ENCODE measurements around the gene MAML3.

Gene MAML3

DNA sequence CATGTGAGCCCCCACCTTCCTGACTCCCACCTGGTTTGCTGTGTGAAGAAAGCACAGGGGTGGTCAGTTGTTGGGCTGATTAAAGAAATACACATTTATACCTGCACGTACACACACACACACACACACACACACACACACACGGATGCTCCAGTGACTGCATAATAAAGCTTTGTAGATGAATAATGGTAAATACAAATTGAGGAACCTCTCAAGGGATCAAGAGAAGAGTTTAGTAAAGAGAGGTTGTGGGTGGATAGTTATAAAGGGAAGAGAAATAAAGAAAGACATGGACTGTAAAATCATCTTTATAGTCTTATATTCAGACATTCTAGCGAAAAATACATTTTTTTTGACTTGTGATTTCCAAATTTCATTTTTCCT lies 344.2 kb downstream of the MAML3 start:
- DNase-seq (ENCODE audit: low spot score), result no peak

DNA sequence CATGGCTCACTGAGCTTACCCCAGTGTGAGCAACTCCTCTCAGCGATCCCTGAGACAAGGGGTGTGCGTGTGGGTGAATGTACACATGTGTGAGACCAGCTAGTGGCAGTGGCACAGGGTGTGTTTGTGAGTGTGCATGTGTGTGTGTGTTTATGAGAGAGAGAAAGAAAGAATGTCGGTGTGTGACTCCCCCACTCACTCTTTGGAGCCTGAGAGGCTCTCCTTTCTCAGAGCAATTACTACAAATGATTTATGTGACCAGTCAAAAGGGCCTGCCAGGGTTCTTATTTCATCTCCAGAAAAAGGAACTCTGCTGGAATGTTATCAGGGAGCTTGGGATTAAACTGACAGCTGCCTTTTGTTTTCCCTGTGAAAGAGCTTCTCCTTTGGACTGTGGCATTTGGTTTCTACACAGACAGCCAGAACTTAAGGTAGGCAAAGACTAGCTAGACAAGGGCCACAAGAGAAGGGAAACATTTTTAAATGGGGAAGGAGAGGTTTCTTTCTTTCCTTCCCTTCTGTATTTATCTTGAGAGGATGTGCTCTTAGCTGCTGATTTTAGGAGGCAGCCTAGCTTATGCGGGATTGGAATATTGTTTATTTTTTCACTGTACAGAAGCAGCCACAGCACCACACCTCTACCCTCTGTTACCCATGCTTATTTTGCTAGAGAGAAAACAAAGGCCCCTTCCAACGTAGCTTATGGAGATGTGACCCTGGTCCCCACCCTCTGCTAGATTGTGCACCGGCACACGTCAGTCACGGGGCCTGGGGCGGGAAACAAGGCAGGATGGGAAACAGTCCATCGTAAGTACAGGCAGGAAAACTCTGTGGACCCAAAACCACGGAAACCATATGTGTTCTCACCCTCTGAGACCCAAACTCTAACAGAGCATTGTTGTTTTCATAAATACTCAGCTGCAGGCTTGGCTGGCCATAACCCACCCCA lies 344.9 kb downstream of the MAML3 start:
- no peak for DNase-seq (ENCODE audit: low spot score)

DNA sequence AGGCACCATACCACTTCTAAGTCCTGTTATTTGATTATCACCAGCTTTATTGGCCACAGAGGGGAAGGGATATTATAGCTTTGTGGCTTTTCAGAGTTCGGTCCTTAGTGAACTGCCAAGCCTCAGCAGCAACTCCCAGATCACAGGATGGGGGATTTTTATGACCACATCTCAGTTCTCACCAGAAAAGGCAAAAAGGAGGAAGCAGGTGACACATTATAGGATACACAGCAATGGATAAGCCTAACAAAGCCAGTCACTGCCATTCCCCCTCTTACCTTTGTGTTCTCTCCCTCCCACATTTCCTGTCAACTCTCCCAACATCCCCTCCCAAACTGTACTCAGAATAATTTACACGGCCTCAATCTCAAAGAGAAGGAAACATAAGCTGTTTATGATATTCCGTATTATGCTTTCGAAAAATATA lies 345.6 kb downstream of the MAML3 start:
- no peak for DNase-seq (ENCODE audit: low spot score)

DNA sequence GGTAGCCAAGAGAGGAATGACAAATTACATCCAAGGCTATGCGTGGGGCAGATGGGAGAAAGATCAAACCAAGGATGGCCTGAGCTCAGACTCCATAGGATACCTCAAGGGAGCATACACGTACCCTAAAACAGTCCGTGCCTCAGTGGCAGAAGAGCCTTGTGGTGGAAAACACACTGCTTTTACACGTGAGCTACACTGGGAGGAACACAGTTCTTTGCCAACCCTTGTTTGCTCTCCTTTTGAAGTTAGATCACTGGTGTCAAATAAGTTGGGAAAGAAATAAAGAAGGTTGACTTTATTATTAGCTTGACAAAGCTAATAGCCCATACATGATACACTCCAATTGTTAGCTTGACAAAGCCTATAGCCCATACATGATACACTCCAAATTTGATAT lies 346.5 kb downstream of the MAML3 start:
- no peak for DNase-seq (ENCODE audit: low spot score)

DNA sequence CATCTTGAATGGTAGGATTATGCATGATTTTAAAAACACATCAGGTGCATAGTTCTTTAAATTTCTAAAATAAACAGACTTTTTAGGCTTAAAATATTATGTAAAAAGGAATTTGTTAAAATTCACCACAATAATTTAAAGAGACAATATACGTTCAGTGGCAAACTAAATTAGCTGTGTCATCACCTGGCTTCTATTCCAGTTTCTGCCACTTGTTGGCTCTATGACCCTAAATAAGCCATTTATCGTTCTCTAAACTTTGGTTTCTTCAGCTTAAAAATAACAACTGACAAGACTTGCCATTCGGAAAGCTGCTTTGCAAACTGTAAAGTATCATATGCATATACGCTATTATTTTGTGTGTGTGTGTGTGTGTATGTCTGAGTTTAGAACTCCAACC lies 347.1 kb downstream of the MAML3 start:
- DNase-seq (ENCODE audit: low spot score), result no peak

DNA sequence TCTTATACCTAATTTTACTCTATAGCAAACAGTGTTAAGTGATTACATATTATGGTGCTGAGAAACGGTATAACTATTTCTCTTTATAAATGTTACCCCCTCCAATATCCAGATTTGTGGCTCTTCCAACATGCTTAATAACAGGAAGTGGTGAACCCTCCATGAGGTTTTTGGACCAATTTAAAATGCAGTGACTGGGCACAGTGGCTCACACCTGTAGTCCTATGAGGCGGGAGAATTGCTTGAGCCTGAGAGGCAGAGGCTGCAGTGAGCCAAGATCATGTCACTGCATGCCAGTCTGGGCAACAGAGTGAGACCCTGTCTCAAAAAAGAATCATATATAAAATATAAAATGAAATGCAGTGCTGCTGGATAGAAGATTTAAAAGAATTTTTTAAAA lies 351.1 kb downstream of the MAML3 start:
- DNase-seq (ENCODE audit: low spot score), result no peak

DNA sequence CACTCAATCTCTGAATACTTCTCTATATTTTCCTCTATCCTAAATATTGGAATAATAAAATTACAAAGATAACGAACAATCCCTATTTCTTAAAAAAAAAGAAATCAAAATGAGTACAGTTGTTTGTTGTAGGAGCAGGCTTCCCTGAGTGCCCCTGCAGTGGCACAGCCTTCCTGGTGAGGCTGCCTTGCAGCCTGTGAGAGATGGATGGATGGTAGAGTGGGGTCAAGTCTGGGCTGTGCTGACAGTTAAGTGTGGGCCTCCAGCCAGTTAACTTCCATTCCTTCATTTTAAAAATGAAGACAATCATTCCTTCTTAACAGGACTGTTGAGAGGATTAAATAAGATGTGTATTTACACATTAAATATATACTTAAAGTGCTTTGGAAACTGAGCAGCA lies 351.5 kb downstream of the MAML3 start:
- DNase-seq (ENCODE audit: low spot score), result no peak

DNA sequence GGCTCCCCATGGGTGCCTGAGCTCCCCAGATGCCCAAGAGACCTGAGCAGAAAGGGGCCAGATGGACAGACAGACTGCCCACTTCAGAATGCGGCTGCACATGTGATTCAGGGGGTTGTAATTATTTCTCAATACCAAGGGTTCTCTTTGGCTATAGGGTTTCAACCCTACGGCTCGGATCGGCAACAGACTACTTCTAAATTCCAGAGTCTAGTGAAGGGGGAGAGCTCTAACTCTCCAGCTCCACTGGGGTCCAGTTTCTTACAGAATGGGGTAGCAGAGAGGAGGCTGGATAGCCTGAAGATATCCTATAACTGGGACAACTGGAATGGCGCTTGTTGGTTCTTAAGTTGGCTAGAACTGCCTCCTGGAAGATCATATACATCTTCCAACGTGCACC lies 352.1 kb downstream of the MAML3 start:
- DNase-seq (ENCODE audit: low spot score), result no peak

DNA sequence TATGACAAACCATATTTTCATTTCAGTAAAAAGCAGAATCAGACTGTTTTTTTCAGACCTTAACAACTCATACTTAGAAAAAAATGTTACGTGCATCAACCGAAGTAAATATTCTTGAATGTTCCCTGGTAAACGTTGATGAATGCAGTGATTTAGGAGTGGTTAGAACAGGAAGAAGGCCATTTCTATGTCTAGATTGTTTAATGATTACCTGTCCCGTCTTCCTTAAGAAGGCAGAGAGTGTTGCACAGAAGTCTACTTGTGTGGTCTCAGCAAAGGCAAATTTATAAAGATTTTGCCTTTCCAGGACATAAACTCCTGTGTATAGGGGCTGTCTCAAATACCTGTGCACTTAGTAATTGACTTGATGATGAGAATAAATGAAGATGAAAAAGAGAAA lies 353.9 kb downstream of the MAML3 start:
- no peak for DNase-seq (ENCODE audit: low spot score)

DNA sequence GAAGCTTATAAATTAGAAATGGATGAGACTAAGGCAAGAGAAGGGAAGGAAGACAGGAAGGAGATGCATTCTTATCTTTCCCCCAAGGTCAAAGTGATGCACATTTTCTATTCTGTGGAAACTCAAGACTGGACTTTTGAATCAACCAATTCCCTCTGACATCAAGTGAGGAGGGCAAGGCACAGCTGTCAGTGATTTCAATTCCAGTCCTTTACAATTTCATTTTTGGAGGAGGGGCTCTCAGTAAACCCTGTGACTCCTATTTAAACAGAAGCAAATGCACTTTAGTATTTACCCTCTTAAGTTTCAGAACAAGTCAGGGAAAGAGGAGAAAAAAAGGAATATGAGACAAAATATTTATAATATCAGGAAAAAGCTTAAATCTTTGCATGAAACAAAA lies 354.4 kb downstream of the MAML3 start:
- no peak for DNase-seq (ENCODE audit: low spot score)

DNA sequence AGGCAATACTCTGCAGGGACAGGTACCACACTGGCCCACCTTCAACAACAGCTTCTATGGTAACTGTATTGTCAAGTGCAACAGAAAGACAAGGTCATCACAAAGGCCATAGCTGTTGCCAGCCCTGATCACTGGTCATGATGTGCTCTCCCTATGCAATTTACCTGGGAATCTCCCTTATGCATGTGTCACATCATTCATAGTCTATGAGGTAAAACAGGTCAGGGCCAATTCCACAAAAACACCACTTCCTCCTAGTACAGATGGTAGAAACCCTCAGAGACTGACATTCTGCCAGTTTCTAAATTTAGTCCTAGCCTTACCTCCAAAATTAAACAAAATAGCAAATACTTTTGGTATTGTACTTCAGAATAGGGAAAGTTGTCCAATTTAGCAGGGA lies 355.5 kb downstream of the MAML3 start:
- DNase-seq (ENCODE audit: low spot score), result no peak

DNA sequence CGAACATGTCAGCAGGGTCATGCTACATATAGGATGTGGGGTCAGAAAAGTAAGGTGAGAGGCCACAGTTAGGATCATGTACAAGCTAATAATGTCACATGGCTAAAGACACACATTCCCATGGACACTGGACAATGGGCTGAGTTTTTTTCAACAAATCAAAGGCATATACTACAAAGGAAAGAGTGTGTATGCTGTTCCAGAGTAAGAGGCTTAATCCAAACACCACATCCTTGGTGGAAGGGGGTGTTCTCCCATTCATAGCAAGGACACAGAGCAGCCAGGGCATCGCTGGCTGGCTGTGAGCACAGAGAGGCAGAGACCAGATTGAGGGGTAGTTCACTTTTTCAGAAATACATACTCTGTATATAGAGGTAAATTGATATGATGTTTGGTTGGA lies 356.7 kb downstream of the MAML3 start:
- DNase-seq (ENCODE audit: low spot score), result no peak

DNA sequence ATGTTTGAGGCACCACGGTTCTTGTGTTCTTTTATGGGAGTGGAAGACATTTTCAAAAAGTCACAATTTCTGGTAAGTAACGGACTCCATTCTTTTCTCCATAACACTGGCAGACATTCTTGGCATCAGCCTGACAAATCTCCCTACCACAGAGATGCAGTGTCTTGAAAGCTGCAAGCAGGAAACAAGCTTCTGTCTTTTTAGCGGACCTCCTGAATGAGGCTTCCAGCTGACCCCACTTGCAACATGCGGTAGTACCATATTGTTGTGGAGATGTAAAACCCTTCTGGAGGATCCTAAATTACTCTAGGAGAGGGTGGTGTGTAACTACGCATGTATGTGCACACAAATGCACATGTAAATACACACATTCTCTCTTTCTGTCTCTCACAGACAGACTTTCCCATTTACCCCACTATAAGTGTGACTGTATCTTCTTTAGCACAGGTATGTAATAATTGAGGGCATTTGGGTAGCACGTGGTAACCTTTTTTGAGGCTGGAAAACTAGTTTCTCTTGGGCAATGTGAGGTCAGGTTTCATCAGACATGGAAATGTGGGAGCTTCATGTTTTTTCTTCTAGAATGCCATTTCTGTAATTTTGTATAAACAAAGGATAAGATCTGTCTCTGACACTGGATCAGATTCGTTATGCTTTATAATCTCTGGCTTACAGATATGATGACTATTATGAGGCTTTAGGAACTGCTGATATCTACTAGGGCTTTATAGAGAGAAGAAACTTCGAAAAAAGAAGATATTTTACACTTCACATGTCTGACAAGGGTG lies 358.3 kb downstream of the MAML3 start:
- no peak for DNase-seq (ENCODE audit: low spot score)

DNA sequence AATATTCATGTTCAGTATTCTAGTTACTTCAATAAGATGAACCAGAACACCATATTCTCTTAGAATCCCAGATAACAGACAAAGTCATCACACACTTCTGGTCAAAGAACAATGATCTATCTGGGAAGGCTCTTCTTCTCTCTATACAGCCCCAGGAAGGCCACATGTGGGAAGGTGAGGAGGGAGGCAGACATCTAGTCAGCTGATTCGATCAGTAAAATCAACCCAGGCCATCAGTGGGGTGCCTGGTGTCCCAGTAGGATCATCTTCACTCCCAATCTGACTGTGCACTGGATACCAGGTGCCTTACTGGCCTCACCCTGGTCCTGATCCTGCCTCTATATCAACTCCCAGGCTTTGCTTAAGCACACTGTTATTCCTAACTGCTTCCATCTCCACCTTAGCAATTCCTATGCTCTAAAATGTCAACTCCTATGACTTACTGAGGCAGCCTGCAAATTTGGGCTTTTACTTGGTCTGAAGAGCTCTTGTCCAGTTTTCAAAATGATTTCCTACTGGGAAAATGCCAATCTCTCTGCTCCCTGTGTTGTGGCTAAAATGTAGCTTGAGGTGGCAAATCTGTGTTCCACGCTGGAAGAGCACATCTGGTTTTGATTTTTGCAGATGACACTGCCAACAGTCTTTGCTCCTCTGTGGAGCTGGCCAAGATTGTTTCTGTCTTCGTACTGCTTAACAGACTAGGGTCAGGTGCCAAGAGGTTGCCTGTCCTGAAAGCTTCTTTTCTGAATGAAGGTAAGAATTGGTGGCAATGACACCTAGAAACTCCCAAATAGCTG lies 359.6 kb downstream of the MAML3 start:
- DNase-seq (ENCODE audit: low spot score), result no peak

DNA sequence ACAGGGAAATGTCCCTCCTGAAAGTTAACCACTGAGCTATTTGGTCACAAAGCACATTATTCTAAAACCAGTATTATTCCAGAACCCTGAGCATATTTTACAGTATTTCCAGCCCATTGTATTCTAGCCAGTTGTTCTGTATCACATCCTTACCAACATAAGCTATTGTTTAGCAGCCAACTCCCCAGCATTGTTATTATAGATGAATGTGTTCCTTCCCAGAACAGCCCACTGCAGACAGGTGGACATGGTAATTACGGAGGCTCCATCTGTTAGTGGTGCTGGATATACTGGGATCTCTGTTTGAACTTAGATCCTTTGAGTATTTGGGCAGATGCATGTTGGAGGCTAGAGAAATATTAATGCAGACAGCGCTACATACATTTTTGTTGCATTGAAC lies 362.3 kb downstream of the MAML3 start:
- no peak for DNase-seq (ENCODE audit: low spot score)

DNA sequence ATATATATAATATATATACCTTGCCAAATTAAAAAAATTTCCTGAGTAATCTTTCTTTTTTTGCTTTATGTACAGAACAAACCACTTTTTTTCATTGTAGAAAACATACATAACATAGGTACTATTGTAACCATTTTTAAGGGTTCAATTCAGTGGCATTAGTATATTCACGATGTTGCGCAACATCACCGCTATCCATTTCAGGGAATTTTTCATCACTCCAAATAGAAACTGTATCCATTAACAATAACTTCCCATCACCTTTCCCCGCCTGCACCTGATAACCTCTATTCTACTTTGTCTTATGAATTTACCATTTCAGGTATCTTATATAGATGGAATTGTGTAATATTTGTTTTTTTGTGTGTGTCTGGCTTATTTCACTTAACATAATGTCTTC lies 363.7 kb downstream of the MAML3 start:
- DNase-seq (ENCODE audit: low spot score), result no peak

DNA sequence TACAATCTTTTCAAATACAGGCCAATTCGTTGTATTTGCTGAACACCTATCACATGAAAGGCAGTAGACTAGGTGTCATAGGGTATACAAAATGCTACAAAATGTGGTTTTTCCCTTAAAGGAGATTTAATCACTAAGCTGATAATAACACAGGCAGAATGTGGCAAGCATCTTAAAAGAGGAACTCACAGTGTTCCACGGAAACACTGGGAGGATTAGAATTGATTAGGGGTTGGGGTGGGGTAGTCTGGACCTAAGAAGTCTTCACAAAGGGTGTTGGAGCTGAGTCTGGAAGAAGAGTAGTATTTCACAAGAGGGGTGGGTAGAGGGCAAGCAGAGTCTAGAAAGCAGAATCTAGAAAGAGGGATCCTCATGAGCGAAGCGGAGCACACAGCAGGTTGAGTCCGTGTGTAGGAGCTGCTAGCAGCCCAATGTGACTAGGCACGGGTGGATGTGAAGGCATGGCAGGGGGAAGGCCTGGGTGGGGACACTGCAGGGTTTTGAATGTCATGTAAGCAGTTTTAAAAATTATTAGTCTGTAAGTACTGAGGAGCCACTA lies 364.8 kb downstream of the MAML3 start:
- DNase-seq (ENCODE audit: low spot score), result no peak

DNA sequence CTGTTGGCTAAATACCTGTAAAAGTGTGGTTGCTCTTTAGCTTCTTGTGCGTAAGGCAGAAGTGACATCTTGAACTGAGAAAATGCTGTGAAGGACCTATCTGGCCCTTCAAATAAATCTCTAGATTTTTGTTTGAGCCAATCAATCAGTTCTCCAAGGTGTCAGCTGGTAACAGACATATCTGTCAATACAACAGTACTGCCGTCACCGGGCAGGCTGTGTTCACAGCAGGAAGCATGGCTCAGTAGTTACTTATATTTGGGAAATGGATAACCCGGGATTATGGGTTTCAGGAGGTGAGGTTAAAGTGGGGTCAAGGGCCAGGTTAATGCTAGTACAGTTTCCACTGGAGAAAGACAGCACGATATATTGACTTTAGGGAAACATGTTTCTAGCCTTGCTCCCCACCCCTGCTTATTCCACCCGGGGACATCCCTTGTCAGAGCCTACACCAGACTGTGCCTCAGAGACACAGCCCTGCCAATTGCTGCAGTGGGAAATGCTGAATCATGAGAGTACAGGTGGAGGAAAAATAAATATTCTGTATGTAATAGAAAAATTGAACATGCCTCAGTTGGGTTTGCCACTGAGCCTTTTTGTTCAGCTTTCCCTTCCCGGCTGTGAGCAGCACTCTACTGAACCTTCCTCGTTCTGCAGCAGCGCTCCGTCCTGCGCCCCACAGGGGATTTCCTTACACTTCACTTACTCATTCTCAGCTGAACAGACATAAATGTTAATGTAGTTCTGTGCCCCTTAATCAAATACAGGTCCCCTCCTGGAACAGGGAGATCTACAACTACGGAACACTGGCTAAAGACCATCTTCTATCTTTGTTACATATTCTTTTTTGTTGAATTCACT lies 367.3 kb downstream of the MAML3 start:
- no peak for DNase-seq (ENCODE audit: low spot score)

DNA sequence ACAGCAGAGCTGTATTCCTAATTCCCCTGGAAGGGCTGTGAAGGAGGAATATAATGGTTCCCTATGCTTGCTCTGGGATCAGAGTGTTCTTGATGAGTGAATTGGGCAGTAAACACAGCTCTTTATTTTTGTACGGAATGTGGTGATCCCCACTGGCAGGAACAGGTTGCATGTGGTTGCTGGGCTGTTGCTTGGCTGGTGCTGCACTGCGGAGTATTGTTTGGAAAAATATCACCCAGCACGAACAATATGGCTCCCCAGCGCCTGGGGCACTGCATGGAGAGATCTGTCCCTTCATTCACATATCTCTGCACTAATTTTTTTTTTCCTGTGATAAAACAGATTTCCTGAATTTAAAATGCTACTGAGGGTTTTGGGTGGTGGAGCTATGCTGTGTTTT lies 368.6 kb downstream of the MAML3 start:
- DNase-seq (ENCODE audit: low spot score), result no peak

DNA sequence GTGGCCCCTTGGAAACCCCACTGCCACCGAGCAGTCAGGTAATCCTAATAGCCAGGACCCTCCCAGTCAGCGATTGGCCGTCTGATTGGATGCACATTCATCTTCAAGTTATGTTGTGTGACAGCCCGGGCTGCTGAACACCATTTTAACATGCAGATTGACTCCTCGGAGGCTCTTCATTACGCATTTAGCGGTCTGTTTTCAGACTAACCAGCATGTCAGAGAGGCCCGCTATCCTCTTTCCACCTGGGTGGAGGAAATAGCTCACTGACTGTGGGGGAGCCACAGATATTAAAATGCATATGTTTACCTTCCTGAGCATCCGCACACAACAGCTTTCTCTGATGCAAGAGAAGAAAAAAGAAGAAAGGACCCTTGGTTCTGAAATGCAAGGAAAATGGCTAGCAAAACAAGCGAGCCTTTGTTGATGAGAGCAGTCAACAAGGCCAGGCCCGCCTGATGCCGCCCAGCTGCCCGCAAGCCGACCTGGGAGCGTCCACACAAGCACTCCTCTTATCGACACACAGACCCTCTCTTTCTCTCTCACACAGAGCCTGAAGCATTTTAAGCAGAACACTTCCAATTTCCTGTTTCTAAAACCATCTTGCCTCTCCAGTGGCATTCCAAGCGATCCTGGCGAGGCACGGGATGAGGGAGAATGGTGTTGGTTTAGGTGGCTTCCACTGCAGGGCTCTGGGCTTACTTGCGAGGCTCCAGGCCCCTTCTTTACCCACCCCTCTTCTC lies 370.1 kb downstream of the MAML3 start:
- DNase-seq (ENCODE audit: low spot score), result no peak

Data from activated CD4-positive, alpha-beta T cell treated with anti-CD3 and anti-CD28 coated beads, Interleukin-2, Interleukin-4, amounts not matched to agents 100 ng/mL and 50 ng/mL, durations not matched to agents 16 hours and 8 hours (primary cell).